Parathyroid adenoma (tissue), 2 donors: Measurements from ENCODE around the gene LBHD1.

Source experiments
- H2AFZ ChIP-seq: fragments of 300-600 bp; sonication (generic); one replicate; pipeline ENCODE4 v1.7.0; 2017; ENCODE audit warnings: antibody characterized with exemption, mild to moderate bottlenecking
- H3K27ac ChIP-seq: fragments of 300-600 bp; sonication (generic); one replicate; pipeline ENCODE4 v1.7.0; 2017
- H3K27me3 ChIP-seq: fragments of 300-600 bp; sonication (generic); one replicate; pipeline ENCODE4 v1.7.0; 2017; ENCODE audit warnings: low read length; ENCODE audit not compliant: control insufficient read depth, insufficient read depth
- H3K36me3 ChIP-seq: fragments of 300-600 bp; sonication (generic); one replicate; pipeline ENCODE4 v1.7.0; 2017; ENCODE audit warnings: low read length; ENCODE audit not compliant: control insufficient read depth, insufficient read depth
- H3K4me1 ChIP-seq: fragments of 300-600 bp; sonication (generic); one replicate; pipeline ENCODE4 v1.7.0; 2017; ENCODE audit warnings: control low read depth
- H3K4me2 ChIP-seq: fragments of 300-600 bp; sonication (generic); one replicate; pipeline ENCODE4 v1.7.0; 2017; ENCODE audit warnings: low read length
- H3K4me3 ChIP-seq: fragments of 300-600 bp; sonication (generic); one replicate; pipeline ENCODE4 v1.7.0; 2017; ENCODE audit warnings: low read depth, low read length
- H3K79me2 ChIP-seq: fragments of 300-600 bp; sonication (generic); one replicate; pipeline ENCODE4 v1.7.0; 2017; ENCODE audit warnings: control low read depth
- H3K9ac ChIP-seq: fragments of 300-600 bp; sonication (generic); one replicate; pipeline ENCODE4 v1.7.0; 2017; ENCODE audit warnings: mild to moderate bottlenecking
- H3K9me3 ChIP-seq: fragments of 300-600 bp; sonication (generic); one replicate; pipeline ENCODE4 v1.7.0; 2017; ENCODE audit warnings: low read length; ENCODE audit not compliant: control insufficient read depth
- TF ChIP-seq, protein P1 (sequence below): fragments of 300-600 bp; sonication (generic); IDR thresholded peaks from one replicate; pipeline ENCODE4 v1.7.0; 2017; ENCODE audit warnings: antibody characterized with exemption, mild to moderate bottlenecking
- donor health status: primary hyperparathyroidism.

LBHD1 gene

DNA sequence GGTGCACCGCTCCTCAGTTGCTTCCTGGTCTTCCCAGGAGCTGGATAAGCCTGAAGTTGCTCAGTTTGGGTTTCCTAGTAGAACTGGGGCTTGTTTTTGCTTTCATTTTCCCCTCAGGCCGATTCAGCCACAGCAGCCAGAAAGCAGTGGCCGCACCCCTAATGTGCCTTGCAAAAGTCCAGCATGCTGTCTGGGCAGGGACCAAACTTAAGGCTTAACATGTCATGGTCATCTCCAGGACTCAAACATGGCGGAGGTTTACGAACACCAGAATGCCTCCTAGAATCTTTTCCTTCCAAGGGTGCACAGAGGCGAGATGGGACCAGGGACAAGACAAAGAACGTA is 37.9 kb upstream of the LBHD1 start:
- Histone ChIP-seq H3K79me2 (no peaks in the 10 kb centered on the region), H3K9ac (no peak overlapping the region), H3K9me3 (no peaks in the 10 kb centered on the region), H3K4me3 (peak overlapping the region; percentile 63), H3K36me3 (no peaks in the 10 kb centered on the region), H2AFZ (peak overlapping the region; percentile 93), H3K27ac (peak overlapping the region; percentile 94), H3K4me2 (peak overlapping the region; percentile 82), H3K27me3 (no peaks in the 10 kb centered on the region), H3K4me1 (peaks cover 7% of the 10 kb centered on the region)
- TF ChIP-seq, protein P1, sequence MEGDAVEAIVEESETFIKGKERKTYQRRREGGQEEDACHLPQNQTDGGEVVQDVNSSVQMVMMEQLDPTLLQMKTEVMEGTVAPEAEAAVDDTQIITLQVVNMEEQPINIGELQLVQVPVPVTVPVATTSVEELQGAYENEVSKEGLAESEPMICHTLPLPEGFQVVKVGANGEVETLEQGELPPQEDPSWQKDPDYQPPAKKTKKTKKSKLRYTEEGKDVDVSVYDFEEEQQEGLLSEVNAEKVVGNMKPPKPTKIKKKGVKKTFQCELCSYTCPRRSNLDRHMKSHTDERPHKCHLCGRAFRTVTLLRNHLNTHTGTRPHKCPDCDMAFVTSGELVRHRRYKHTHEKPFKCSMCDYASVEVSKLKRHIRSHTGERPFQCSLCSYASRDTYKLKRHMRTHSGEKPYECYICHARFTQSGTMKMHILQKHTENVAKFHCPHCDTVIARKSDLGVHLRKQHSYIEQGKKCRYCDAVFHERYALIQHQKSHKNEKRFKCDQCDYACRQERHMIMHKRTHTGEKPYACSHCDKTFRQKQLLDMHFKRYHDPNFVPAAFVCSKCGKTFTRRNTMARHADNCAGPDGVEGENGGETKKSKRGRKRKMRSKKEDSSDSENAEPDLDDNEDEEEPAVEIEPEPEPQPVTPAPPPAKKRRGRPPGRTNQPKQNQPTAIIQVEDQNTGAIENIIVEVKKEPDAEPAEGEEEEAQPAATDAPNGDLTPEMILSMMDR, result no peak

DNA sequence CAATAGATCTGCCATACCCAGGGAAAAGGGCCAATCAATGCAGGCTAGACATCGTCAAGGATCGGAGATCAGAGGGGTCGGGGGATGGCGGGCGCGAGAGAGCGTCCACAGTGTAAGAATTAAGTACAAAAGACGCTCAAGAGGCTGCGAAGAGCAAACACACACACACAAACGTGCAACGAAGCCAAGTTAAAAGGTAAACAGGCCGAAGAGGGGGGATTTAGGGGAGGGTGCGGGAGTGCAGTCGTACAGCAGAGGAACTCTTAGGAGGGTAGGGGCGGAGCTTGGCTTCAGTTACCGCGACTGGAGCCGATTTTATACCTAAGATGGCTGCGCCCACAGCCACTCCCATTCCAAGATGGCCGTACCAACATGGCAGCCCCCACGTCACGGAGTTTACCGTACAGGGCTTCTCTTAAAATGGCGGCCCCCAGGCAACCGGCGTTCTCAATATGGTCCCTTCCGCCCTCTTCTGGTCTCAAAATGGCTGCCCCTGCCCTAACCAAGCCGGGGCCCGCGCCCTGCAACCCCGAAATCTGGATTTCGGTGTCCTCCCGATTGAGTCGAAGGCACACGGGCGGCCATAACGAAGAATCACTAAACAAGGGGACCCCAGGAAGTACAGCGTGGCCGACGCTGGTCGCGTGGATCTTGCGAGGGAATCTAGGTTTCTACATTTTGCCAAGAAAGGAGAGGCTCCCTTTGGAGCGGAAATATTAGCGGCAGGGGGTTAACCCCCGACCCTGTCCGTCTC is 37.4 kb upstream of the LBHD1 start:
- Histone ChIP-seq H3K4me3 (peak overlapping the region; percentile 63), H3K9me3 (no peaks in the 10 kb centered on the region), H3K27me3 (no peaks in the 10 kb centered on the region), H3K9ac (no peak overlapping the region), H3K4me1 (peaks cover 7% of the 10 kb centered on the region), H3K79me2 (no peaks in the 10 kb centered on the region), H3K27ac (peak overlapping the region; percentile 94), H3K36me3 (no peaks in the 10 kb centered on the region), H2AFZ (peak overlapping the region; percentile 93), H3K4me2 (peak overlapping the region; percentile 82)
- TF ChIP-seq, protein P1, result no peak

GRCh38 chr11:62708793-62709192 is 36.7 kb upstream of the LBHD1 start:
- Histone ChIP-seq H2AFZ (peak overlapping the region; percentile 93), H3K27me3 (no peaks in the 10 kb centered on the region), H3K9ac (no peak overlapping the region), H3K79me2 (no peaks in the 10 kb centered on the region), H3K9me3 (no peaks in the 10 kb centered on the region), H3K27ac (peak overlapping the region; percentile 94), H3K36me3 (no peaks in the 10 kb centered on the region), H3K4me3 (peak overlapping the region; percentile 63), H3K4me1 (peaks cover 7% of the 10 kb centered on the region), H3K4me2 (peak overlapping the region; percentile 82)
- TF ChIP-seq, protein P1, result no peak

DNA sequence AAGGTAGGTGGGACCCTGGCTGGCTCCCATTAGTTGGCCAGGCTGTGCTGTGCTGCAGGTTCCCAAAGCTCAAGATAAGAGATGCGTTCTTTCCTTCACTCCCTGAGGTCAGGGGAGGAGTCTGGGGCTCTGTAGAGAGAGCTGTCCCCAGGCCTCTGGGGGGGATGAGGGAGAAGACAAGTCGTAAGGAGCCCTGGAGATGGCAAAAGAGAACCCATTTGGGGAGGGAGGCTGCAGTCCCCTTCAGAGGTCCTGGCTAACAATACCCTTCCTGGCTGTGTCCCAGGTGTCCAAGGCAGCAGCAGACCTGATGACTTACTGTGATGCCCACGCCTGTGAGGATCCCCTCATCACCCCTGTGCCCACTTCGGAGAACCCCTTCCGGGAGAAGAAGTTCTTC is 36.3 kb upstream of the LBHD1 start:
- H3K27me3 ChIP-seq, result no peaks in the 10 kb centered on the region
- H3K79me2 ChIP-seq, result no peaks in the 10 kb centered on the region
- H3K4me3 ChIP-seq, result peak overlapping the region; percentile 63
- no peaks in the 10 kb centered on the region for H3K9me3 ChIP-seq
- peak overlapping the region; percentile 82 for H3K4me2 ChIP-seq
- H3K36me3 ChIP-seq, result no peaks in the 10 kb centered on the region
- H3K9ac ChIP-seq, result no peak overlapping the region
- H3K4me1 ChIP-seq, result peaks cover 7% of the 10 kb centered on the region
- peak overlapping the region; percentile 94 for H3K27ac ChIP-seq
- H2AFZ ChIP-seq, result no peak overlapping the region
- TF ChIP-seq, protein P1, result no peak
